Calu3 (cell line): ENCODE results near the gene SLC8A3. TPM values are rescaled to one million over a fixed set of nuclear protein-coding genes. Genes with fewer than 3 reads are reported as not detected.

Source experiments
- BruUV-seq: library from RNA; stranded (reverse); fragments of 400-500 nt; replicated peaks from 2 replicates; lab custom pipeline; 2021; lab: Mats Ljungman, UMichigan
- CTCF ChIA-PET: fragments of 300-600 bp; sonication (Branson Sonifier 250); formaldehyde crosslinking; loops from one replicate; lab custom pipeline; 2022; ENCODE audit warnings: antibody characterized with exemption; lab: Charles Lee
- DNase-seq: peaks from one replicate; pipeline ENCODE4 v3.0.0; 2022
- H3K27ac Mint-ChIP-seq: one replicate; pipeline ENCODE4 v1.8.0; 2022; ENCODE audit warnings: mixed read lengths; ENCODE audit not compliant: unreplicated experiment
- H3K27me3 Mint-ChIP-seq: one replicate; pipeline ENCODE4 v1.8.0; 2022; ENCODE audit warnings: mixed read lengths; ENCODE audit not compliant: unreplicated experiment
- H3K36me3 Mint-ChIP-seq: one replicate; pipeline ENCODE4 v1.8.0; 2022; ENCODE audit warnings: mild to moderate bottlenecking, moderate library complexity, mixed read lengths; ENCODE audit not compliant: insufficient read depth, unreplicated experiment
- H3K4me1 Mint-ChIP-seq: one replicate; pipeline ENCODE4 v1.8.0; 2022; ENCODE audit warnings: mild to moderate bottlenecking, low read depth, mixed read lengths; ENCODE audit not compliant: unreplicated experiment
- H3K4me3 Mint-ChIP-seq: one replicate; pipeline ENCODE4 v1.8.0; 2022; ENCODE audit warnings: mild to moderate bottlenecking, low read depth, moderate library complexity, mixed read lengths; ENCODE audit not compliant: unreplicated experiment
- H3K9me3 Mint-ChIP-seq: one replicate; pipeline ENCODE4 v1.8.0; 2022; ENCODE audit warnings: low read depth, mixed read lengths; ENCODE audit not compliant: unreplicated experiment
- CTCF ChIP-seq: fragments of 200-600 bp; IDR thresholded peaks from one replicate; pipeline ENCODE4 v1.8.0; 2022; ENCODE audit warnings: antibody characterized with exemption; ENCODE audit not compliant: unreplicated experiment
- intact Hi-C: fragments of 100-400 bp; cut with micrococcal nuclease; formaldehyde crosslinking; loops from one replicate; pipeline ENCODE4 v1.10.0; 2022; ENCODE audit not compliant: unreplicated experiment
- total RNA-seq: library from RNA; stranded (reverse); gene quantifications from 2 replicates; pipeline ENCODE4 v1.2.3, GENCODE V29; 2022

SLC8A3 gene
- total RNA-seq, 1 experiment from 2014 or later, result not detected

- Mint-ChIP-seq H3K4me3 (no peak overlapping the region), H3K36me3 (no peaks in the 10 kb centered on the region), H3K4me1 (no peaks in the 10 kb centered on the region), H3K9me3 (no peaks in the 10 kb centered on the region), H3K27ac (no peak overlapping the region), H3K27me3 (peaks cover 79% of the 10 kb centered on the region)
- no peak for DNase-seq
- intact Hi-C loops, result no loop called here
- CTCF ChIA-PET, result no interaction called here
- no TSS peak for BruUV-seq
- no peak for TF ChIP-seq CTCF
These were observed 55.3 kb downstream of the SLC8A3 start for GRCh38 chr14:70133461-70133860.

- no peak for DNase-seq
- no peaks in the 10 kb centered on the region for H3K9me3 Mint-ChIP-seq
- H3K4me1 Mint-ChIP-seq, result no peaks in the 10 kb centered on the region
- no peak overlapping the region for H3K4me3 Mint-ChIP-seq
- CTCF ChIA-PET, result interaction anchor here (1.3 kb wide), 1 partner anchor 11 kb away, joined by 3 read pairs; no protein-coding TSS in a partner anchor
- no peak overlapping the region for H3K27ac Mint-ChIP-seq
- no peaks in the 10 kb centered on the region for H3K36me3 Mint-ChIP-seq
- intact Hi-C loops, result no loop called here
- TF ChIP-seq CTCF, result no peak
- H3K27me3 Mint-ChIP-seq, result peaks cover 79% of the 10 kb centered on the region
- no TSS peak for BruUV-seq
These were observed 58.3 kb downstream of the SLC8A3 start for GRCh38 chr14:70130482-70130881.

GRCh38 chr14:70127186-70127585, 61.6 kb downstream of the SLC8A3 start:
- no peaks in the 10 kb centered on the region for H3K9me3 Mint-ChIP-seq
- no peak overlapping the region for H3K27ac Mint-ChIP-seq
- CTCF ChIA-PET, result no interaction called here
- no peak overlapping the region for H3K4me3 Mint-ChIP-seq
- TF ChIP-seq CTCF, result no peak
- no peaks in the 10 kb centered on the region for H3K4me1 Mint-ChIP-seq
- intact Hi-C loops, result no loop called here
- H3K27me3 Mint-ChIP-seq, result peaks cover 66% of the 10 kb centered on the region
- no peak for DNase-seq
- BruUV-seq, result no TSS peak
- no peaks in the 10 kb centered on the region for H3K36me3 Mint-ChIP-seq

- Mint-ChIP-seq H3K4me3 (no peak overlapping the region), H3K27ac (no peak overlapping the region), H3K27me3 (peaks cover 71% of the 10 kb centered on the region), H3K4me1 (no peaks in the 10 kb centered on the region), H3K36me3 (no peaks in the 10 kb centered on the region), H3K9me3 (no peaks in the 10 kb centered on the region)
- no peak for DNase-seq
- no peak for TF ChIP-seq CTCF
- BruUV-seq, result no TSS peak
- CTCF ChIA-PET, result interaction anchor here (0.7 kb wide), 2 partner anchors 89 to 316 kb away, joined by 3 to 4 read pairs; no protein-coding TSS in a partner anchor
- intact Hi-C loops, result no loop called here
These were observed 65.0 kb downstream of the SLC8A3 start for GRCh38 chr14:70123796-70124195.
